Measurements from ENCODE around the gene NCBP1. TPM values are rescaled to one million over a fixed set of nuclear protein-coding genes. Genes with fewer than 3 reads are reported as not detected.

NCBP1 gene
- total RNA-seq, 2 donors from 2014 or later = 24.3 to 25.4 TPM

GRCh38 chr9:97666907-97667686 is 33.5 kb downstream of the NCBP1 start:
- peak in 1 of 2 donors; percentile 55 for ATAC-seq (replicated peaks in 1 of 2)
- Mint-ChIP-seq H3K27ac (peak overlapping the region; percentile 92), H3K9me3 (no peaks in the 10 kb centered on the region), H3K36me3 (ENCODE audit: insufficient read depth in 2 of 2) (peaks cover 8 to 41% of the 10 kb centered on the region in 2 donors), H3K27me3 (ENCODE audit: low read depth) (no peaks in the 10 kb centered on the region), H3K4me1 (ENCODE audit: low read depth) (peaks cover 47% of the 10 kb centered on the region), H3K4me3 (peak overlapping the region in 1 of 2 donors; percentile 63)
- DNase-seq = no peak

GRCh38 chr9:97668485-97668884 is 34.9 kb downstream of the NCBP1 start:
- H3K9me3 Mint-ChIP-seq = no peaks in the 10 kb centered on the region
- peaks cover 47% of the 10 kb centered on the region for H3K4me1 Mint-ChIP-seq (ENCODE audit: low read depth)
- peak overlapping the region; percentile 17 for H3K27ac Mint-ChIP-seq
- no peak overlapping the region for H3K4me3 Mint-ChIP-seq
- peak in 1 of 2 donors; percentile 32 for ATAC-seq (replicated peaks in 1 of 2)
- no peak for DNase-seq
- no peaks in the 10 kb centered on the region for H3K27me3 Mint-ChIP-seq (ENCODE audit: low read depth)
- peaks cover 8 to 39% of the 10 kb centered on the region in 2 donors for H3K36me3 Mint-ChIP-seq (ENCODE audit: insufficient read depth in 2 of 2)

GRCh38 chr9:97670586-97670985 is 37.0 kb downstream of the NCBP1 start:
- H3K4me1 Mint-ChIP-seq (ENCODE audit: low read depth) = peaks cover 34% of the 10 kb centered on the region
- H3K9me3 Mint-ChIP-seq = no peaks in the 10 kb centered on the region
- peaks cover 7 to 39% of the 10 kb centered on the region in 2 donors for H3K36me3 Mint-ChIP-seq (ENCODE audit: insufficient read depth in 2 of 2)
- ATAC-seq (replicated peaks in 1 of 2) (no peak), DNase-seq (no peak)
- H3K27me3 Mint-ChIP-seq (ENCODE audit: low read depth) = no peaks in the 10 kb centered on the region
- no peak overlapping the region for H3K27ac Mint-ChIP-seq
- H3K4me3 Mint-ChIP-seq = no peak overlapping the region

- H3K36me3 Mint-ChIP-seq (ENCODE audit: insufficient read depth in 2 of 2) = peaks cover 3 to 33% of the 10 kb centered on the region in 2 donors
Observed at GRCh38 chr9:97672403-97672802, 38.8 kb downstream of the NCBP1 start.

GRCh38 chr9:97673922-97674321 is 40.3 kb downstream of the NCBP1 start:
- no peaks in the 10 kb centered on the region for H3K27me3 Mint-ChIP-seq (ENCODE audit: low read depth)
- peaks cover 3 to 34% of the 10 kb centered on the region in 2 donors for H3K36me3 Mint-ChIP-seq (ENCODE audit: insufficient read depth in 2 of 2)

More at GRCh38 chr9:97672403-97672802, 38.8 kb downstream of the NCBP1 start:
- Mint-ChIP-seq H3K27ac (no peak overlapping the region), H3K27me3 (ENCODE audit: low read depth) (no peaks in the 10 kb centered on the region), H3K4me3 (no peak overlapping the region), H3K9me3 (no peaks in the 10 kb centered on the region), H3K4me1 (ENCODE audit: low read depth) (peaks cover 17% of the 10 kb centered on the region)
- ATAC-seq (replicated peaks in 1 of 2) (no peak), DNase-seq (no peak)

GRCh38 chr9:97675655-97676054 is 42.0 kb downstream of the NCBP1 start:
- ATAC-seq (replicated peaks in 1 of 2) (peak; percentile 32 to 68), DNase-seq (no peak)
- Mint-ChIP-seq H3K4me1 (ENCODE audit: low read depth) (peaks cover 5% of the 10 kb centered on the region), H3K36me3 (ENCODE audit: insufficient read depth in 2 of 2) (peaks cover 6 to 28% of the 10 kb centered on the region in 2 donors), H3K4me3 (no peak overlapping the region), H3K27ac (no peak overlapping the region), H3K9me3 (no peaks in the 10 kb centered on the region), H3K27me3 (ENCODE audit: low read depth) (no peaks in the 10 kb centered on the region)

More at GRCh38 chr9:97673922-97674321, 40.3 kb downstream of the NCBP1 start:
- peak overlapping the region; percentile 44 for H3K27ac Mint-ChIP-seq
- H3K4me3 Mint-ChIP-seq = no peak overlapping the region
- no peaks in the 10 kb centered on the region for H3K9me3 Mint-ChIP-seq
- ATAC-seq (replicated peaks in 1 of 2) (no peak), DNase-seq (no peak)
- H3K4me1 Mint-ChIP-seq (ENCODE audit: low read depth) = peaks cover 7% of the 10 kb centered on the region

- Mint-ChIP-seq H3K27ac (peak overlapping the region; percentile 63), H3K27me3 (ENCODE audit: low read depth) (no peaks in the 10 kb centered on the region), H3K4me1 (ENCODE audit: low read depth) (peaks cover 5% of the 10 kb centered on the region), H3K4me3 (no peak overlapping the region), H3K36me3 (ENCODE audit: insufficient read depth in 2 of 2) (peaks cover 7 to 14% of the 10 kb centered on the region in 2 donors), H3K9me3 (no peaks in the 10 kb centered on the region)
- ATAC-seq (replicated peaks in 1 of 2) (no peak), DNase-seq (no peak)
Observed at GRCh38 chr9:97682242-97682641, 48.6 kb downstream of the NCBP1 start.

GRCh38 chr9:97688654-97689053 is 55.0 kb downstream of the NCBP1 start:
- ATAC-seq (replicated peaks in 1 of 2) (no peak), DNase-seq (no peak)
- peaks cover 2% of the 10 kb centered on the region for H3K4me1 Mint-ChIP-seq (ENCODE audit: low read depth)
- no peak overlapping the region for H3K4me3 Mint-ChIP-seq
- H3K36me3 Mint-ChIP-seq (ENCODE audit: insufficient read depth in 2 of 2) = peaks cover 4 to 14% of the 10 kb centered on the region in 2 donors
- no peaks in the 10 kb centered on the region for H3K27me3 Mint-ChIP-seq (ENCODE audit: low read depth)
- no peaks in the 10 kb centered on the region for H3K9me3 Mint-ChIP-seq
- H3K27ac Mint-ChIP-seq = no peak overlapping the region

GRCh38 chr9:97689401-97690180 is 56.0 kb downstream of the NCBP1 start:
- ATAC-seq (replicated peaks in 1 of 2) = no peak
- no peak overlapping the region for H3K27ac Mint-ChIP-seq
- H3K9me3 Mint-ChIP-seq = no peaks in the 10 kb centered on the region
- no peaks in the 10 kb centered on the region for H3K27me3 Mint-ChIP-seq (ENCODE audit: low read depth)
- H3K4me3 Mint-ChIP-seq = no peak overlapping the region
- H3K36me3 Mint-ChIP-seq (ENCODE audit: insufficient read depth in 2 of 2) = peaks cover 4 to 13% of the 10 kb centered on the region in 2 donors
- H3K4me1 Mint-ChIP-seq (ENCODE audit: low read depth) = peaks cover 12% of the 10 kb centered on the region
- DNase-seq = no peak

GRCh38 chr9:97694769-97695168 is 61.1 kb downstream of the NCBP1 start:
- Mint-ChIP-seq H3K9me3 (no peaks in the 10 kb centered on the region), H3K27ac (no peak overlapping the region), H3K36me3 (ENCODE audit: insufficient read depth in 2 of 2) (peaks cover 0 to 8% of the 10 kb centered on the region in 2 donors), H3K4me3 (peak overlapping the region; percentile 30 to 99), H3K27me3 (ENCODE audit: low read depth) (no peaks in the 10 kb centered on the region), H3K4me1 (ENCODE audit: low read depth) (peaks cover 53% of the 10 kb centered on the region)
- ATAC-seq (replicated peaks in 1 of 2) = no peak
- DNase-seq = no peak

GRCh38 chr9:97695390-97695789 is 61.8 kb downstream of the NCBP1 start:
- H3K4me3 Mint-ChIP-seq = peak overlapping the region; percentile 89 to 99
- H3K27ac Mint-ChIP-seq = peak overlapping the region; percentile 97
- H3K27me3 Mint-ChIP-seq (ENCODE audit: low read depth) = no peaks in the 10 kb centered on the region
- H3K36me3 Mint-ChIP-seq (ENCODE audit: insufficient read depth in 2 of 2) = peaks cover 0 to 2% of the 10 kb centered on the region in 2 donors
- no peaks in the 10 kb centered on the region for H3K9me3 Mint-ChIP-seq
- DNase-seq (no peak), ATAC-seq (replicated peaks in 1 of 2) (no peak)
- peaks cover 55% of the 10 kb centered on the region for H3K4me1 Mint-ChIP-seq (ENCODE audit: low read depth)

- Mint-ChIP-seq H3K9me3 (no peaks in the 10 kb centered on the region), H3K27me3 (ENCODE audit: low read depth) (peaks cover 5% of the 10 kb centered on the region), H3K36me3 (ENCODE audit: insufficient read depth in 2 of 2) (peaks cover 0 to 2% of the 10 kb centered on the region in 2 donors), H3K27ac (peak overlapping the region; percentile 97), H3K4me1 (ENCODE audit: low read depth) (peaks cover 55% of the 10 kb centered on the region), H3K4me3 (peak overlapping the region; percentile 89 to 99)
- DNase-seq (no peak), ATAC-seq (replicated peaks in 1 of 2) (peak in 1 of 2 donors; percentile 12)
Observed at GRCh38 chr9:97695995-97696802, 62.6 kb downstream of the NCBP1 start.
